ENCODE data around the gene STRIP1. TPM values are rescaled to one million over a fixed set of nuclear protein-coding genes. Genes with fewer than 3 reads are reported as not detected.

Gene STRIP1
- total RNA-seq, 1 experiment from 2014 or later: 17.7 TPM

DNA sequence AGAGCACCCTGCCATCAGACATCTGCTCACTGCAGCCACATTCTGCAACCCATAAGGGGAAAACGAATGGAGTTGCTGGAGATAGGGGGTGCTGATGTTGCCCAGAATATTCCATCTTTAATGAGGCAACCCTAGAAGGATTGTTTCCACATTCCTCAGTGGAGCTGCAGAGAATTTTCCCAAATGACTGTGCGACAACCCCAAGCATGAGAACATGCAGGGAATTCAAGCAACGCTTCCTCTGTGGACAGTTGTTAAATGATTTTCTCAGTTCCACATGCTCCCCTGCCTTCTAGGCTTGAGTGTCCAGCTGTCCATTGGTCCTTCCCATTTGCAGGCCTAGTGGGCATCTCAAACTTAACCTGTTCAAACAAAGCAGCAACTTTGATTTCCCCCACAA is 57.4 kb downstream of the STRIP1 start:
- DNase-seq (ENCODE audit: low spot score): no peak

DNA sequence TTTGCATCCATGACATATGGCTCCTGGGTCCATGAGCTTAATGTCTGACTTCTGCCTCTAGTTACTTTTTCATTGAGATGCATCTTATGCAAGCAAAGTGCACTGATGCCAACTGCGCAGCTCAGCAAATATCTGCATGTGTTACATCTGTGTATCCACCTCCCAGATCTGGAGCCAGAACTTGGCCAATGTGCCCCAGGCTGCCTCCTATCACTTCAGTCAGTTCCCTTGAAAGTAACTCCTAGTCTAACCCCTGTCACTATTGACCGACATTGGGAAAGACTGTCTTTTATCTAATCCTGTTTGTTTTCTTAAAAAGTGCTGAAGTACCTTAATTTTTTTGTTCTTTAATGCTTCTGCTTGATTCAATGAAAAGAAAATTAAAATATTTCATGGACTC is 58.6 kb downstream of the STRIP1 start:
- DNase-seq (ENCODE audit: low spot score): no peak

DNA sequence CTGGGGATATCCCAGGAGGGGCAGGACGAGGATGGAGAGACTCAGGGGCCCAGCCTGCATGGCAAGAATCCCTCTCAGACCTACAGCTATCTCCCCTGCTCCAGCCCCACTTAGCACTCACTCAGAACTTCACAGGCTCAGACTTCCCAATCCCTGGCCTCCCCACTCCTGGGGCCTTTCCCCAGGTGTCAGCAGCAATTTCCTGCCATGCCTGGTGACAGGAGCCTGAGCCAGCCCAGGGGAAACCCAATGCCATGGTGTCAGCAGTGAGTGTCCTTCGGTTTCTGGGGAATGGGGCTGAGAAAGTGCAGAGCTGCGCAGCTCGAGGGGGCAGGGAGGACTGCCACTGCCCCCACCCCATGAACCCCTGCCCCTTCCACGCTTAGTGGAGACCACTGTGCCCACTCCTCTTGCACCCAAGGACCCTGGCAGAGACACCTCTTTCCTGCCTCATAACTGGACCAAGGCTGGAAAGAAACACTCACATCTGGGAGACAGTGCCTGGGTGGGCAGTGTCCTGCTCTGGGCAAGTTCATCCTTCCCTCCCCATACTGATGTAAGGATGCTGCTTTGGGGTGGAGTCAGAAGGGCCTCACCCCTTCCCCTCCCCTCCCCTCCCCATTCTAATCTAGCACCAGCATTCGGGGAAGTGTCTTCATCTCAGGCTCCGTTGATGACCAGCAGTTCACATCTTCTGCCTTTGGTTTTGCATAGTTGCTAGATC is 60.7 kb downstream of the STRIP1 start:
- no peak for DNase-seq (ENCODE audit: low spot score)

DNA sequence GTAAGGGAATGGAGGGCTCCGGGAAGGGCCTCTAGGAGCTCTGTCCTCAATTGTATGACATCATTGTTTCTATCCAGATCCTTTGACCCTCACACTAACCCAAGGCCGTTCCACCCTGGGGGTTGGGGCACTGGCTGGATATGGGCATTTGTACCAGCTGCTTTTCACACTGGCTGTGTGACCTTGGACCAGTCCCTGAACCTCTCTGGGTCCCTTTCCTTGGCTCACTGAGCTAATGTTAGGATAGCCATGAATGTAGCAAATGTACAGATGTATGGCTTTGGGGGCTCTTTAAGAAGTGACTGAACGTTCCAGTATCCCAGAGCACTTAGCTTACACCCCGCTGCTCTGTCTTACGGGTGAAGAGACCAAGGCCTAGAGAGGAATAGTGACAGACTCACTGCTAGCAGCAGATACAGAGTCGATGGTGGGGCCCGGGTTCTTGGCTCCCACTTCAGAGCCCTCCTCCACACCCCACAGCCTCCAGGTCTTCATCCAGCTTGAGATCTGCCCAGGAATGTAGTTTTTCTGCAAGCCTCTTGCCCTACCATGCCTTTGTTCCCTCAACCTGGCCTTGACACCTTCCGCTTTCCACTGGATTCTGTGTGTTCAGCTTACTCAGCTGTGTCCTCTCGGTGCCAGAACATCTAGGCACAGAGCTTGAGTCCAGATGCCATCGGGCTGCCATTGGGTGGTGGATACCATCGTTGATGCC is 63.2 kb downstream of the STRIP1 start:
- no peak for DNase-seq (ENCODE audit: low spot score)

DNA sequence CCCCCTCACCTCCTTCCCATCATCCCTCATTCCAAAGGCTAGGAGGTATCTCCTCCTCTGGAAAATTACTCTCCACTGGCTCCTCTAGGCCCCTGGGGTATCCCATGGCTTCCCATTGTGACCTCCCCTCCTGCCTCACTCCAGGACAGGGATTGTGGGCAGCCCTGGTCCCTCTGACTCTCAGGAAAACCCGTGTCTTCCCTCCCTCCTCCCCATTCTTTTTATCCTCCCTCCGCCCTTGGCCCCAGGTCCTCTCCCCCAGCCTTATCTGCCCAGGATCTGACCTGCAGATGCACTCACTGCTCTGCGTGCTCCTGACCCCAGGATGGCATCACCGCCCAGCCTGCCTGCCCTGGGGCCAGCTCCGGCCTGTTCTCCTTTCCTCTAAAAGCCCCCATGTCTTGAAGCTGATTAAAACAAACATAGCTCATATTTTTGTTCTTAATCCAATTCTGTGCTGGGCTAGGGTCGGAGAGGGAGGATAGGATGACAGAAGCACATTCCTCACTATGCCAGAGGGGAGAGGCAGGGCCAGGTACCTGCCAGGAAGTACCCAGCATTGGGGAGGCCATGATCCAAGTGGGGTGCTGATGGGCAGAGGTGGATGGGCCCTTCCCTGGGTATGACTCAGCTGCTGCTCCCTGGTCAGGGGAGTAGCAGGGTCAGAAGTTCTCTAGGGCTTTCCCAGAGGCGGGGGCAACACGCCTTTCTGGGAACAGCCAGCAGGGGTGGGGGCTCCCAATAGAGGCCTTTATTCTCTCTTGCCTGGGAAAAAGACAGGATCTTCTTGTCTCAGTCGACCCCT is 64.0 kb downstream of the STRIP1 start:
- DNase-seq (ENCODE audit: low spot score): no peak

DNA sequence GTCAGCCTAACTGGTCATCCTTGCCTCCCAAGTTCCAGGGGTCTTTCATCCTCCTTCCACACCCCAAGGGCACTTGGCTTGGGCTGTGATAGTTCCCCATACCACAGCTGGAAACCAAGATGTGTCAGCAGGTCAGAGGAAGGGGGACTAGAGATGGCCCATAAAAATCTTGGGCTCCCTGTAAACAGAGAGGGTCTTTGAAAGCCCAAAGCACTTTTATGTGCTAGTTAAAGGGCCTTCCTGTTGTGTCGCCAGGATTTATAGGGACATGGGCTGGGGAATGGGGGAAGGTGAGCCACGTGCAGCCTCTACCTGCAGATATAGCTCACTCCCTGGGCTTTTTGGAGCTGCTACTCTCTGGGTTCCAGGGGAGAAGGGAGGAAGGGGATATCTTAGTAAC is 65.9 kb downstream of the STRIP1 start:
- DNase-seq (ENCODE audit: low spot score): no peak

DNA sequence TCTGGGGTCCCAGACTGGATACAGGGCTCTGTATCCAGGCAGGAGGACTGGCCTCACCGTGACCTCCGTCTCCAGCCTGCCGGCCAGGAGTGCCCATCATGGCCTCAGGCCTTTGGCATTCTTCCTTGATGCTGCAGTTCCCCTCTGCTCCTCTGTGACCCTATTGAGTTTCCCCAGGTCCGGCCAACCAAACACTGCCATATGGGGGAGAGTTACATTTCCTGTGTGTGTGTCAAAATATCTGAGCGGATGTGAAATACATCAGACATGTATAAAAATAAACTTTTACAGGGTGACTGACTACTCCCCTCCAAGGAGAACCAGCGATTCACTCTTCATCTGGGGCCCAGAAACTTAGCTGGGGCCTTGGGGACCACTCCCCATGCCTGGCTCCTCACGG is 67.7 kb downstream of the STRIP1 start:
- DNase-seq (ENCODE audit: low spot score): no peak

Other genes starting within 250 kb of the STRIP1 start
- gene CSF1, start 123.8 kb upstream of the STRIP1 start, total RNA-seq (2014; rRNA removed; shearing (Covaris generic)): 15.8 and 18.9 TPM in 2 replicates
- gene AHCYL1, start 49.9 kb upstream of the STRIP1 start, total RNA-seq (2014; rRNA removed; shearing (Covaris generic)): 45.1 and 62.6 TPM in 2 replicates
- gene ALX3, start 36.0 kb downstream of the STRIP1 start, total RNA-seq (2014; rRNA removed; shearing (Covaris generic)): not detected in 2 replicates
- gene UBL4B, start 77.8 kb downstream of the STRIP1 start, total RNA-seq (2014; rRNA removed; shearing (Covaris generic)): not detected in 2 replicates
- 0.17 and 0.21 TPM in 2 replicates for gene SLC6A17, start 115.9 kb downstream of the STRIP1 start, total RNA-seq (2014; rRNA removed; shearing (Covaris generic))
- gene KCNC4, start 175.7 kb downstream of the STRIP1 start, total RNA-seq (2014; rRNA removed; shearing (Covaris generic)): 0.12 and 0.72 TPM in 2 replicates

Data from H4 (cell line).